K562 (cell line): ENCODE measurements around the gene GPR179. TPM values are rescaled to one million over a fixed set of nuclear protein-coding genes. Genes with fewer than 3 reads are reported as not detected.
A peak's percentile ranks its signal among the peaks of the same experiment; 100 is the strongest.

Experiments used
- ATAC-seq: fragments of 200-7000 bp; cut with Tn5 transposase; 3 replicates; pipeline ENCODE4 v1.9.1; 2020; ENCODE audit warnings: moderate library complexity
- BruUV-seq: library from RNA; stranded (reverse); fragments of 400-500 nt; replicated peaks from 2 replicates; lab custom pipeline; 2021; lab: Mats Ljungman, UMichigan
- CTCF ChIA-PET: fragments of 300-600 bp; formaldehyde crosslinking; extraction: SDS; loops from one replicate; lab custom pipeline; 2021; ENCODE audit warnings: low intra/inter-chr PET ratio; lab: Yijun Ruan, JAX
- POLR2A ChIA-PET: fragments of 300-600, 350-650 bp; sonication (Branson Sonifier 250); formaldehyde crosslinking; extraction: SDS; loops from one replicate; lab custom pipeline; 2021; ENCODE audit warnings: antibody characterized with exemption, inconsistent platforms; lab: Yijun Ruan, JAX
- DNase-seq, 4 experiments: peaks; one replicate each; pipeline versions ENCODE4 v3.0.0 to v3.0.0-alpha.2; 2011 to 2018; ENCODE audit warnings: low spot score in 3 of 4, mixed read lengths in 3 of 4; ENCODE audit errors: extremely low read depth in 1 of 4
- FAIRE-seq: peaks from 2 replicates; lab custom pipeline; 2011; peaks lifted over from hg19 to GRCh38; lab: Jason Lieb, UNC
- H2AFZ ChIP-seq: 2 replicates; pipeline ENCODE4 v1.6.0; 2011; ENCODE audit warnings: low read depth, low read length, control low read depth, inconsistent platforms
- H3K27ac ChIP-seq: fragments of 200-600 bp; 3 replicates; pipeline ENCODE4 v1.8.0; 2011; ENCODE audit warnings: low read depth, mild to moderate bottlenecking, control low read depth, inconsistent platforms, low read length, moderate library complexity, mixed read lengths; ENCODE audit errors: extremely low read depth
- H3K27me3 ChIP-seq, 2 experiments: fragments of 300-600 bp in 1 of 2; 2 replicates in 1 of 2; 3 replicates in 1 of 2; pipeline versions ENCODE4 v1.6.0 to v1.8.0; 2011; ENCODE audit warnings: inconsistent platforms in 2 of 2, low read length in 2 of 2, mild to moderate bottlenecking in 1 of 2, mixed read lengths in 1 of 2, moderate library complexity in 1 of 2; ENCODE audit not compliant: control insufficient read depth in 2 of 2, insufficient read depth in 2 of 2
- H3K36me3 ChIP-seq: fragments of 300-600 bp; 3 replicates; pipeline ENCODE4 v1.8.0; 2011; ENCODE audit warnings: mild to moderate bottlenecking, low read length, inconsistent platforms; ENCODE audit not compliant: control insufficient read depth, insufficient read depth
- H3K4me1 ChIP-seq, 2 experiments: fragments of 200-600 bp in 1 of 2; replicated peaks in 1 of 2; 2 replicates in 1 of 2; 3 replicates in 1 of 2; pipeline versions ENCODE4 v1.5.1 to v1.8.0; 2011; ENCODE audit warnings: inconsistent platforms in 2 of 2, low read length in 2 of 2, mild to moderate bottlenecking in 1 of 2, mixed read lengths in 1 of 2, moderate library complexity in 1 of 2; ENCODE audit not compliant: control insufficient read depth in 2 of 2, insufficient read depth in 2 of 2
- H3K4me2 ChIP-seq: 2 replicates; pipeline ENCODE4 v1.6.1; 2011; ENCODE audit warnings: low read length, control low read depth, inconsistent platforms, mixed read lengths; ENCODE audit not compliant: insufficient read depth
- H3K4me3 ChIP-seq: fragments of 200-600 bp; sonication (generic), shearing (Covaris generic); 2 replicates; pipeline ENCODE4 v1.5.1; 2016; ENCODE audit warnings: control low read depth, inconsistent platforms
- H3K79me2 ChIP-seq: fragments of 200-600 bp; 3 replicates; pipeline ENCODE4 v1.8.0; 2011; ENCODE audit warnings: low read length, inconsistent platforms; ENCODE audit not compliant: control insufficient read depth, insufficient read depth
- H3K9ac ChIP-seq, 2 experiments: 2 replicates each; pipeline versions ENCODE4 v1.6.0 to v1.6.1; 2011; ENCODE audit warnings: low read depth in 2 of 2, low read length in 2 of 2, control low read depth in 1 of 2, inconsistent platforms in 1 of 2, mild to moderate bottlenecking in 1 of 2, mixed read lengths in 1 of 2; ENCODE audit not compliant: insufficient read depth in 1 of 2
- H3K9me1 ChIP-seq: one replicate; pipeline ENCODE4 v1.6.0; 2011; ENCODE audit warnings: inconsistent platforms, mild to moderate bottlenecking, low read length, moderate library complexity; ENCODE audit not compliant: control insufficient read depth, insufficient read depth
- H3K9me3 ChIP-seq: replicated peaks from 2 replicates; pipeline ENCODE4 v1.5.1; 2011; ENCODE audit warnings: low read depth, low read length, inconsistent platforms; ENCODE audit not compliant: control insufficient read depth, insufficient read depth
- H4K20me1 ChIP-seq: replicated peaks from 2 replicates; pipeline ENCODE4 v1.6.1; 2011; ENCODE audit warnings: low read length, inconsistent platforms, mixed read lengths; ENCODE audit not compliant: control insufficient read depth, insufficient read depth
- E2F6 ChIP-seq, 2 experiments: IDR thresholded peaks; 2 replicates each; pipeline ENCODE4 v1.6.1; 2011; ENCODE audit warnings: borderline replicate concordance in 1 of 2, control low read depth in 1 of 2, low read depth in 1 of 2, low read length in 1 of 2, mild to moderate bottlenecking in 1 of 2, mixed read lengths in 1 of 2, moderate library complexity in 1 of 2; ENCODE audit not compliant: insufficient read depth in 1 of 2, insufficient read length in 1 of 2, poor library complexity in 1 of 2, severe bottlenecking in 1 of 2; ENCODE audit errors: extremely low read depth in 1 of 2
- FOSL1 ChIP-seq: fragments of 200-800 bp; sonication (Bioruptor generic); conservative IDR thresholded peaks from 2 replicates; pipeline ENCODE4 v1.6.1; 2016; ENCODE audit warnings: missing genetic modification characterization, missing compliant biosample characterization
- JUND ChIP-seq, 2 experiments: IDR thresholded peaks; 2 replicates in 1 of 2; 3 replicates in 1 of 2; pipeline ENCODE4 v1.6.1; 2011; ENCODE audit warnings: borderline replicate concordance in 2 of 2, low read depth in 2 of 2, low read length in 2 of 2, improper control_type of control experiment in 1 of 2, missing biosample characterization in 1 of 2, missing genetic modification characterization in 1 of 2, missing genetic modification reagents in 1 of 2
- L3MBTL2 ChIP-seq: fragments of 450-650 bp; IDR thresholded peaks from 2 replicates; pipeline ENCODE4 v1.6.1; 2016; ENCODE audit warnings: mild to moderate bottlenecking, moderate library complexity
- MBD2 ChIP-seq: sonication (generic); IDR thresholded peaks from 2 replicates; pipeline ENCODE4 v1.6.1; 2016; ENCODE audit warnings: low read depth, borderline replicate concordance
- NBN ChIP-seq: fragments of 450-650 bp; IDR thresholded peaks from 2 replicates; pipeline ENCODE4 v1.6.1; 2016; ENCODE audit warnings: low read depth, mild to moderate bottlenecking
- NONO ChIP-seq, 2 experiments: fragments of 200-400 bp in 1 of 2; fragments of 450-650 bp in 1 of 2; formaldehyde crosslinking in 1 of 2; IDR thresholded peaks; 2 replicates each; pipeline ENCODE4 v1.6.1; 2017; ENCODE audit warnings: low read depth in 2 of 2, mild to moderate bottlenecking in 2 of 2, moderate library complexity in 2 of 2, low read length in 1 of 2
- RBFOX2 ChIP-seq: fragments of 200-400 bp; formaldehyde crosslinking; IDR thresholded peaks from 2 replicates; pipeline ENCODE4 v1.6.1; 2017; ENCODE audit warnings: low read depth, mild to moderate bottlenecking, low read length, moderate library complexity
- TAF9B ChIP-seq: fragments of 450-650 bp; IDR thresholded peaks from 2 replicates; pipeline ENCODE4 v1.6.1; 2018; ENCODE audit warnings: mild to moderate bottlenecking; ENCODE audit not compliant: partially characterized antibody
- USF1 ChIP-seq: sonication (generic); formaldehyde crosslinking; IDR thresholded peaks from 2 replicates; pipeline ENCODE4 v1.9.0; 2022; ENCODE audit warnings: mild to moderate bottlenecking, missing genetic modification reagents
- YY1 ChIP-seq, 3 experiments: IDR thresholded peaks; 2 replicates each; pipeline ENCODE4 v1.6.1; 2011; ENCODE audit warnings: low read length in 2 of 3, mild to moderate bottlenecking in 2 of 3, moderate library complexity in 2 of 3, borderline replicate concordance in 1 of 3, control low read depth in 1 of 3, low read depth in 1 of 3; ENCODE audit not compliant: insufficient read depth in 3 of 3, insufficient replicate concordance in 2 of 3, control insufficient read depth in 1 of 3, insufficient read length in 1 of 3; ENCODE audit errors: extremely low read depth in 1 of 3
- ZBTB9 ChIP-seq: fragments of 450-650 bp; formaldehyde crosslinking; IDR thresholded peaks from 2 replicates; pipeline ENCODE4 v1.4.0; 2020; ENCODE audit warnings: mild to moderate bottlenecking, moderate library complexity
- ZFX ChIP-seq: sonication (generic); formaldehyde crosslinking; IDR thresholded peaks from 2 replicates; pipeline ENCODE4 v1.8.0; 2022; ENCODE audit warnings: mild to moderate bottlenecking, missing genetic modification reagents, moderate library complexity
- ZNF561 ChIP-seq: fragments of 450-650 bp; formaldehyde crosslinking; conservative IDR thresholded peaks from 2 replicates; pipeline ENCODE4 v1.4.0; 2020; ENCODE audit warnings: mild to moderate bottlenecking, moderate library complexity
- ZNF668 ChIP-seq: fragments of 250-450 bp; sonication (Bioruptor Pico); IDR thresholded peaks from 2 replicates; pipeline ENCODE4 v1.8.0; 2022; ENCODE audit warnings: mild to moderate bottlenecking, inconsistent platforms
- WGBS: fragments of 100-300 bp; shearing (Covaris generic); methylation state at CpG from one replicate; pipeline ENCODE4 v1.1.6; 2016; ENCODE audit warnings: low coverage, mixed read lengths; ENCODE audit not compliant: insufficient coverage; ENCODE audit errors: missing lambda C conversion rate; 5-methylcytosine and 5-hydroxymethylcytosine counted together
- in situ Hi-C: fragments of 300-500 bp; cut with MboI; formaldehyde crosslinking; loops from 4 replicates; pipeline ENCODE4 v1.15.0; 2018; ENCODE audit warnings: inconsistent platforms, mixed read lengths
- intact Hi-C: fragments of 100-400 bp; cut with micrococcal nuclease; formaldehyde crosslinking; loops from 2 replicates; pipeline ENCODE4 v1.14.2; 2022
- polyA plus RNA-seq, 8 experiments: library from polyadenylated mRNA; depleted of rRNA in 4 of 8; stranded (reverse) in 5 of 8; unstranded in 3 of 8; fragments of >200 nt; fragmentation: Nextera tagmentation in 2 of 8; fragmentation: Illumina TruSeq in 1 of 8; extraction: Ambion mirVana in 2 of 8; extraction: Trizol in 1 of 8; gene quantifications; 2 replicates each; pipeline versions ENCODE4 v1.2.1 to v1.2.3, GENCODE V29; 2011 to 2014; ENCODE audit warnings: inconsistent platforms in 1 of 8, missing spikeins in 1 of 8
- total RNA-seq, 7 experiments: library from RNA; depleted of rRNA in 6 of 7; stranded (reverse); fragments of >200 nt in 6 of 7; fragmentation: Illumina TruSeq in 2 of 7; extraction: Trizol in 2 of 7; gene quantifications; 2 replicates each; pipeline versions ENCODE4 v1.2.1 to v1.2.3, GENCODE V29; 2011 to 2021; ENCODE audit warnings: low replicate concordance in 1 of 7

GPR179 gene
- total and polyA plus RNA-seq, 9 of the 15 experiments (the other 6 are each of a cell fraction or from before 2014, with no cell fraction given), result not detected

GRCh38 chr17:38351412-38352222 is 7.9 kb upstream of the GPR179 start, which contains the start of gene SOCS7:
Gene SOCS7, plus strand, starts transcription at chr17:38351844. Its CDS starts 209 bp downstream, at chr17:38352053.
- no peak for FAIRE-seq
- TF ChIP-seq ZFX, result peak; percentile 75
- TF ChIP-seq MBD2, result peak; percentile 73
- peak; percentile 7; the same call in 1 of the 2 replicates for TF ChIP-seq FOSL1
- TF ChIP-seq ZBTB9 (CRISPR knock-in tag), result no peak; the same call in 1 of the 2 replicates
- TF ChIP-seq ZNF561, result no peak
- peak; percentile 25; the same call in 1 of the 2 replicates for TF ChIP-seq ZNF668 (CRISPR knock-in tag)
- TF ChIP-seq USF1 (CRISPR knock-in tag), result no peak
- peak; percentile 53 for TF ChIP-seq JUND (IDR thresholded peaks at IDR 0.05; ENCODE audit: borderline replicate concordance, low read depth, low read length)
- TF ChIP-seq JUND (tag; IDR thresholded peaks at IDR 0.05; ENCODE audit: borderline replicate concordance, low read depth, low read length), result peak; percentile 68; the same call in 2 of the 3 replicates
- TF ChIP-seq TAF9B, result peak; percentile 60
- peak; percentile 20 to 59 for TF ChIP-seq E2F6 (IDR thresholded peaks at IDR 0.05; ENCODE audit: borderline replicate concordance in 1 of 2, extremely low read depth in 1 of 2, insufficient read depth in 1 of 2, insufficient read length in 1 of 2, low read depth in 1 of 2, low read length in 1 of 2, poor library complexity in 1 of 2, severe bottlenecking in 1 of 2)
- peak; percentile 9 to 66; a peak in 1 of 4 replicates for TF ChIP-seq NONO (IDR thresholded peaks at IDR 0.05; ENCODE audit: low read depth in 2 of 2, low read length in 1 of 2)
- peak in 2 of 3 experiments; percentile 42 to 67 for TF ChIP-seq YY1 (IDR thresholded peaks at IDR 0.05; ENCODE audit: borderline replicate concordance in 1 of 3, control insufficient read depth in 1 of 3, extremely low read depth in 1 of 3, insufficient read depth in 3 of 3, insufficient read length in 1 of 3, insufficient replicate concordance in 2 of 3, low read depth in 1 of 3, low read length in 2 of 3)
- TF ChIP-seq L3MBTL2, result peak; percentile 85
- peak; percentile 58; the same call in 1 of the 2 replicates for TF ChIP-seq NBN
- TF ChIP-seq RBFOX2, result peak; percentile 95

More at GRCh38 chr17:38351412-38352222, 7.9 kb upstream of the GPR179 start, which contains the start of gene SOCS7:
- Histone ChIP-seq H4K20me1 (peaks cover 5% of the 10 kb centered on the region; the same call in 1 of the 2 replicates), H3K27me3 (no peaks in the 10 kb centered on the region), H3K27ac (peak within 1 kb of the TSS; percentile 84), H3K9me1 (no peaks in the 10 kb centered on the region), H3K4me2 (peak within 1 kb of the TSS; percentile 88), H3K9ac (peak within 1 kb of the TSS; percentile 72 to 91), H3K9me3 (no peaks in the 10 kb centered on the region), H2AFZ (peak within 1 kb of the TSS; percentile 91), H3K79me2 (peaks cover 16% of the 10 kb centered on the region), H3K4me3 (peak within 1 kb of the TSS; percentile 73), H3K36me3 (no peaks in the 10 kb centered on the region), H3K4me1 (peaks cover 22 to 23% of the 10 kb centered on the region in 2 experiments; a peak in 4 of 5 replicates)
- in situ Hi-C loops, result no loop called here
- ChIA-PET POLR2A (interaction anchor here (0.6 to 3.5 kb wide), 6 partner anchors 10 to 84 kb away, joined by 3 to 34 read pairs (median 6); no protein-coding TSS in a partner anchor), CTCF (interaction anchor here (3.8 kb wide), 1 partner anchor 63 kb away, joined by 42 read pairs; no protein-coding TSS in a partner anchor)
- DNase-seq (peak; percentile 92 to 96 (median 96)), ATAC-seq (peak; percentile 89)
- BruUV-seq, result TSS peak; percentile 82
- WGBS, result 2% methylated on average over 27 of the region's 84 CpGs
- intact Hi-C loops, result loop anchor here (5.0 kb wide), 1 partner anchor 316 kb away; no protein-coding TSS in a partner anchor
